Body of pancreas (tissue), 4 donors: ENCODE measurements around the gene NKAPD1.

Experiments used
- POLR2A ChIP-seq, 3 donors: fragments of 450-650 bp; IDR thresholded peaks; one replicate each; pipeline ENCODE4 v1.6.1; 2016; ENCODE audit warnings: antibody characterized with exemption in 3 of 3, mild to moderate bottlenecking in 2 of 3
- TF ChIP-seq, protein P1 (sequence below), 7 experiments: fragments of 450-650 bp in 4 of 7; fragments of 200-600 bp in 3 of 7; sonication (generic) in 3 of 7; IDR thresholded peaks; one replicate each; pipeline ENCODE4 v1.5.1; 2016 to 2019; ENCODE audit warnings: antibody characterized with exemption in 7 of 7

GRCh38 chr11:112033902-112034301 is 40.2 kb upstream of the NKAPD1 start:
- TF ChIP-seq, protein P1, sequence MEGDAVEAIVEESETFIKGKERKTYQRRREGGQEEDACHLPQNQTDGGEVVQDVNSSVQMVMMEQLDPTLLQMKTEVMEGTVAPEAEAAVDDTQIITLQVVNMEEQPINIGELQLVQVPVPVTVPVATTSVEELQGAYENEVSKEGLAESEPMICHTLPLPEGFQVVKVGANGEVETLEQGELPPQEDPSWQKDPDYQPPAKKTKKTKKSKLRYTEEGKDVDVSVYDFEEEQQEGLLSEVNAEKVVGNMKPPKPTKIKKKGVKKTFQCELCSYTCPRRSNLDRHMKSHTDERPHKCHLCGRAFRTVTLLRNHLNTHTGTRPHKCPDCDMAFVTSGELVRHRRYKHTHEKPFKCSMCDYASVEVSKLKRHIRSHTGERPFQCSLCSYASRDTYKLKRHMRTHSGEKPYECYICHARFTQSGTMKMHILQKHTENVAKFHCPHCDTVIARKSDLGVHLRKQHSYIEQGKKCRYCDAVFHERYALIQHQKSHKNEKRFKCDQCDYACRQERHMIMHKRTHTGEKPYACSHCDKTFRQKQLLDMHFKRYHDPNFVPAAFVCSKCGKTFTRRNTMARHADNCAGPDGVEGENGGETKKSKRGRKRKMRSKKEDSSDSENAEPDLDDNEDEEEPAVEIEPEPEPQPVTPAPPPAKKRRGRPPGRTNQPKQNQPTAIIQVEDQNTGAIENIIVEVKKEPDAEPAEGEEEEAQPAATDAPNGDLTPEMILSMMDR (IDR thresholded peaks at IDR 0.05), result no peak
- no peak for TF ChIP-seq POLR2A (IDR thresholded peaks at IDR 0.05)
